Measurements from ENCODE around the gene FOXP2.

- TF ChIP-seq EP300 (IDR thresholded peaks at IDR 0.05) (no peak), CTCF (IDR thresholded peaks at IDR 0.05) (no peak), POLR2A (IDR thresholded peaks at IDR 0.05) (no peak)
Observed at GRCh38 chr7:114649689-114650088, 235.1 kb downstream of the FOXP2 start.
